ENCODE data around the gene PDIA4. TPM values are rescaled to one million over a fixed set of nuclear protein-coding genes. Genes with fewer than 3 reads are reported as not detected.

Gene PDIA4
- total RNA-seq, 4 donors from 2014 or later: 40.6 to 105 (median 86.1) TPM

DNA sequence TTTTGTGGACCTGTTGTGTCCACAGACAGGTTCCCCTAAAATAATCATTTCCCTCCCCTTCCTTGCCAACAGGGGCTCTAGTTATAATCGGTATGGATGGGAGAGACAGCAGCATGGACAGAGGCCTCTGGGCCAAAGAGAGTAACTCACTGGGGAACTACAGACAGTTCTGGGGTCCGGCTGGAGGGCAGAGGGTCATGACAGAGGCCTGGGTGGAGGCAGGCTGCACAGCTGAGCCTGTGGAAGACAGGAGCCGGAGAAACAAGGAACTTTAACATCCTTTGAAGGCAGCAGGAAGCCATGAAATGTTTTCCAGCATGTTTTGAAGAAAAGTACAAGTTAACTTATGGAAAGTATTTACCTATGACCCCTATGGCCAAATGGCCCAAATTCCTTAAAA is 68.6 kb downstream of the PDIA4 start:
- Histone ChIP-seq H3K27ac (no peak overlapping the region), H3K9me3 (no peaks in the 10 kb centered on the region), H3K4me3 (no peak overlapping the region), H3K27me3 (no peaks in the 10 kb centered on the region), H3K36me3 (no peaks in the 10 kb centered on the region), H3K4me1 (peaks cover 4 to 25% (median 5%) of the 10 kb centered on the region in 3 donors)
- no peak for DNase-seq
- 75 to 83% methylated on average over 3 of the region's 3 CpGs for WGBS, 2 donors
- TF ChIP-seq, protein P1, sequence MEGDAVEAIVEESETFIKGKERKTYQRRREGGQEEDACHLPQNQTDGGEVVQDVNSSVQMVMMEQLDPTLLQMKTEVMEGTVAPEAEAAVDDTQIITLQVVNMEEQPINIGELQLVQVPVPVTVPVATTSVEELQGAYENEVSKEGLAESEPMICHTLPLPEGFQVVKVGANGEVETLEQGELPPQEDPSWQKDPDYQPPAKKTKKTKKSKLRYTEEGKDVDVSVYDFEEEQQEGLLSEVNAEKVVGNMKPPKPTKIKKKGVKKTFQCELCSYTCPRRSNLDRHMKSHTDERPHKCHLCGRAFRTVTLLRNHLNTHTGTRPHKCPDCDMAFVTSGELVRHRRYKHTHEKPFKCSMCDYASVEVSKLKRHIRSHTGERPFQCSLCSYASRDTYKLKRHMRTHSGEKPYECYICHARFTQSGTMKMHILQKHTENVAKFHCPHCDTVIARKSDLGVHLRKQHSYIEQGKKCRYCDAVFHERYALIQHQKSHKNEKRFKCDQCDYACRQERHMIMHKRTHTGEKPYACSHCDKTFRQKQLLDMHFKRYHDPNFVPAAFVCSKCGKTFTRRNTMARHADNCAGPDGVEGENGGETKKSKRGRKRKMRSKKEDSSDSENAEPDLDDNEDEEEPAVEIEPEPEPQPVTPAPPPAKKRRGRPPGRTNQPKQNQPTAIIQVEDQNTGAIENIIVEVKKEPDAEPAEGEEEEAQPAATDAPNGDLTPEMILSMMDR (IDR thresholded peaks at IDR 0.05): no peak
- TF ChIP-seq POLR2A (IDR thresholded peaks at IDR 0.05): no peak
- intact Hi-C loops (cut with DNase I): loop anchor here (10.0 kb wide), 1 partner anchor 385 kb away; no protein-coding TSS in a partner anchor

DNA sequence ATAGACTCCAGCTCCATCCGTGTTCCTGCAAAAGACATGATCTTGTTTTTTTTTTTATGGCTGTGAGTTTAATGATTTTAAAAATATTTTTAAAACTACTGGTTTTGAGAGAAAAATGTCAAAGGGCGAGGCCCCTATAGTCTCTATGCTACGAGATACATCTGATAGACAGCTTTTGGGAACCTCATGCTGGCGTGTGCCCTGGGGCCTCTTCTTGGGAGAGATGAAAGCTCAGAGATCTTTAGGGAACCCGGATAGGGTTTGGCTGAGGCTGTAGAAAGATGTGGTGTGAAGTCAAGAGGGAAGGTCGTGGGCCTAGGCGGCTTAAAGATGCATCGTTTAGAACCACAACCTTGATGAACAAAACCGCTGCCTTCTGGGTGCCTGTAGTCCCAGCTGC is 70.2 kb downstream of the PDIA4 start:
- no peak overlapping the region for H3K4me3 ChIP-seq
- no peak for TF ChIP-seq POLR2A (IDR thresholded peaks at IDR 0.05)
- TF ChIP-seq, protein P1 (IDR thresholded peaks at IDR 0.05): no peak
- H3K27me3 ChIP-seq: no peaks in the 10 kb centered on the region
- 77 to 81% methylated on average over 9 of the region's 9 CpGs for WGBS, 2 donors
- no peaks in the 10 kb centered on the region for H3K9me3 ChIP-seq
- intact Hi-C loops (cut with DNase I): no loop called here
- H3K4me1 ChIP-seq: peaks cover 4 to 16% (median 5%) of the 10 kb centered on the region in 3 donors
- no peak for DNase-seq
- no peaks in the 10 kb centered on the region for H3K36me3 ChIP-seq
- no peak overlapping the region for H3K27ac ChIP-seq

DNA sequence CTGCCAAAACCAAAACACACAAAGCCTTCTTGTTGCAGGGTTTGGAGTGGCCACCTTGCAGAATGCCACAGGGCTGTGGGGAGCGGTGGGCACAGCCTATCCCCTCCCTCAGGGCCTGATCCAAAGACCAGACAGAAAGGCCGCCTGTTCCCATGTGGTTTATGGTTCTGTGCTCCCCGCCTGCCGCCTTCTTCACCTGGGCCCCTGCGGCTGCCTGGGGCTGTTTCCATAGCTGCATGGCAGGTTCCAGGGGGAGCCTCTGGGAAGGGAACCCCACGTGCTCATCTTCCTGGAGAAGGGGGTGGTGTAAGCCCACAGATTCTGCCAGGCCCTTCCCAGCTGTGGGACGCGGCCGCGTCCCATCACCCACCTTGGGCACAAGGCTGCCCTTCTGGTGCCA is 73.5 kb downstream of the PDIA4 start:
- 60 to 61% methylated on average over 2 to 4 of the region's 10 CpGs for WGBS, 2 donors
- Histone ChIP-seq H3K27me3 (no peaks in the 10 kb centered on the region), H3K4me3 (no peak overlapping the region), H3K36me3 (no peaks in the 10 kb centered on the region), H3K4me1 (peaks cover 0 to 10% (median 0%) of the 10 kb centered on the region in 3 donors), H3K27ac (peak overlapping the region in 1 of 4 donors; percentile 33), H3K9me3 (no peaks in the 10 kb centered on the region)
- DNase-seq: no peak
- TF ChIP-seq, protein P1 (IDR thresholded peaks at IDR 0.05): no peak
- TF ChIP-seq POLR2A (IDR thresholded peaks at IDR 0.05): no peak
- intact Hi-C loops (cut with DNase I): no loop called here

DNA sequence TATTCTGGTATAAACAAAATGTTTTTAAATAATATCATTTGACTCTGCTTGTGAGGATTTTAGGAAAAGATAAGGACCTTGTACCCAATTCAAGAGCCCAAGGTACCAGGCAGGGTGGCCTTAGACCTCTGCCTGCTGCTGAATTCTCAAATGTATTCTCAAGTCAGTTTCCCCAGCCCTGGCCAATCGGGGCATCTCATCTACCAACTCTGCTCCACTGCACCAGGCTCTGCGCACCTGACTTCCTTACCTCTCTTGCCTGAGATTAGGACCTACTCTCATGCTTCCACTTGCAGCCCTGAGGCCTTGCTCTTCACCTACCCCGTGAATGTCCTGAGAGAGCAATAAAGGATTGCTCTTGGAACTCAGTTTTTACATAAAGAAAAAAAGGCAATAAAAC is 74.6 kb downstream of the PDIA4 start:
- WGBS, 2 donors: 68 to 75% methylated on average over 2 to 3 of the region's 3 CpGs
- intact Hi-C loops (cut with DNase I): no loop called here
- H3K9me3 ChIP-seq: no peaks in the 10 kb centered on the region
- no peaks in the 10 kb centered on the region for H3K27me3 ChIP-seq
- DNase-seq: no peak
- H3K27ac ChIP-seq: no peak overlapping the region
- H3K4me3 ChIP-seq: no peak overlapping the region
- TF ChIP-seq, protein P1 (IDR thresholded peaks at IDR 0.05): no peak
- TF ChIP-seq POLR2A (IDR thresholded peaks at IDR 0.05): no peak
- peaks cover 0 to 10% (median 0%) of the 10 kb centered on the region in 3 donors for H3K4me1 ChIP-seq
- no peaks in the 10 kb centered on the region for H3K36me3 ChIP-seq

Small RNA genes within 50 kb of the gene (small RNA-seq; reads per million reads assigned to genes)
- gene COX6B1P1 (0 reads per million in 4 donors), gene RNU6-650P (0 to 0.18 (median 0) reads per million in 4 donors), gene RNY1 (301 to 852 (median 465) reads per million in 4 donors), gene RNY3 (20.6 to 130 (median 89.5) reads per million in 4 donors), gene RNY4 (637 to 2,223 (median 962) reads per million in 4 donors)

Other genes starting within 250 kb of the PDIA4 start
- 10 to 100 TPM in 3 of 4 donors, 1 to 10 TPM in 1; 6.2 to 22.3 (median 12.7) TPM for gene EZH2, start 144.2 kb downstream of the PDIA4 start, total RNA-seq
- gene ZNF786, start 62.2 kb upstream of the PDIA4 start, total RNA-seq: 10 to 100 TPM in 1 of 4 donors, 1 to 10 TPM in 3; 3.5 to 11.4 (median 6.1) TPM
- gene ZNF425, start 97.8 kb upstream of the PDIA4 start, total RNA-seq: 1 to 10 TPM; 1.8 to 4.8 (median 3.7) TPM
- gene ZNF398, start 118.9 kb upstream of the PDIA4 start, total RNA-seq: 10 to 100 TPM in 3 of 4 donors, 1 to 10 TPM in 1; 8.9 to 20.8 (median 12.6) TPM
- gene ZNF282, start 167.0 kb upstream of the PDIA4 start, total RNA-seq: 10 to 100 TPM; 13.9 to 21.7 (median 16.9) TPM
- gene ZNF212, start 211.1 kb upstream of the PDIA4 start, total RNA-seq: 10 to 100 TPM in 2 of 4 donors, 1 to 10 TPM in 2; 8.0 to 11.1 (median 10.2) TPM
- 10 to 100 TPM in 1 of 4 donors, 1 to 10 TPM in 3; 3.1 to 15.6 (median 4.8) TPM for gene ZNF783, start 233.7 kb upstream of the PDIA4 start, total RNA-seq

Measured in esophagus squamous epithelium (tissue), 5 donors.